DND-41 (cell line): ENCODE measurements around the gene JUN.

Experiments
- ATAC-seq: fragments of 200-7000 bp; cut with Tn5 transposase; 3 replicates; pipeline ENCODE4 v1.9.1; 2021; ENCODE audit warnings: low read depth; ENCODE audit not compliant: insufficient read depth
- DNase-seq: peaks from one replicate; pipeline ENCODE4 v3.0.0-alpha.2; 2020
- H2AFZ ChIP-seq: 2 replicates; pipeline ENCODE4 v1.6.0; 2012; ENCODE audit warnings: low read depth, low read length
- H3K27ac ChIP-seq: 2 replicates; pipeline ENCODE4 v1.5.1; 2012; ENCODE audit warnings: low read length, inconsistent platforms
- H3K27me3 ChIP-seq: fragments of 200-600 bp; sonication (generic); 2 replicates; pipeline ENCODE4 v1.6.0; 2012; ENCODE audit warnings: low read length, mild to moderate bottlenecking, inconsistent platforms; ENCODE audit not compliant: insufficient read depth, poor library complexity
- H3K36me3 ChIP-seq: 2 replicates; pipeline ENCODE4 v1.5.1; 2012; ENCODE audit warnings: low read length, inconsistent platforms; ENCODE audit not compliant: insufficient read depth
- H3K4me1 ChIP-seq: 2 replicates; pipeline ENCODE4 v1.5.1; 2012; ENCODE audit warnings: mild to moderate bottlenecking, low read length; ENCODE audit not compliant: insufficient read depth
- H3K4me2 ChIP-seq: 2 replicates; pipeline ENCODE4 v1.6.0; 2012; ENCODE audit warnings: mild to moderate bottlenecking, moderate library complexity, low read length, inconsistent platforms; ENCODE audit not compliant: insufficient read depth
- H3K4me3 ChIP-seq, 2 experiments: fragments of 200-600 bp in 1 of 2; shearing (Covaris generic) in 1 of 2; 2 replicates each; pipeline ENCODE4 v1.5.1; 2012 to 2016; ENCODE audit warnings: inconsistent platforms in 2 of 2, low read length in 2 of 2, mild to moderate bottlenecking in 2 of 2, low read depth in 1 of 2, moderate library complexity in 1 of 2
- H3K79me2 ChIP-seq: 2 replicates; pipeline ENCODE4 v1.6.0; 2012; ENCODE audit warnings: low read length, inconsistent platforms; ENCODE audit not compliant: insufficient read depth
- H3K9ac ChIP-seq: 2 replicates; pipeline ENCODE4 v1.6.0; 2012; ENCODE audit warnings: low read depth, mild to moderate bottlenecking, inconsistent platforms, low read length, moderate library complexity
- H3K9me3 ChIP-seq: 2 replicates; pipeline ENCODE4 v1.5.1; 2012; ENCODE audit warnings: low read length, moderate library complexity, mild to moderate bottlenecking, inconsistent platforms; ENCODE audit not compliant: insufficient read depth, severe bottlenecking
- H4K20me1 ChIP-seq: 2 replicates; pipeline ENCODE4 v1.6.0; 2012; ENCODE audit warnings: low read length; ENCODE audit not compliant: insufficient read depth
- CTCF ChIP-seq: IDR thresholded peaks from 2 replicates; pipeline ENCODE4 v1.5.1; 2012; ENCODE audit warnings: borderline replicate concordance, low read length, moderate library complexity, mild to moderate bottlenecking; ENCODE audit not compliant: poor library complexity, severe bottlenecking; ENCODE audit errors: extremely low read depth
- EZH2 ChIP-seq: IDR thresholded peaks from 3 replicates; pipeline ENCODE4 v1.6.1; 2012; ENCODE audit warnings: borderline replicate concordance, low read depth, mild to moderate bottlenecking, moderate library complexity, low read length, inconsistent platforms; ENCODE audit not compliant: severe bottlenecking

The JUN gene

DNA sequence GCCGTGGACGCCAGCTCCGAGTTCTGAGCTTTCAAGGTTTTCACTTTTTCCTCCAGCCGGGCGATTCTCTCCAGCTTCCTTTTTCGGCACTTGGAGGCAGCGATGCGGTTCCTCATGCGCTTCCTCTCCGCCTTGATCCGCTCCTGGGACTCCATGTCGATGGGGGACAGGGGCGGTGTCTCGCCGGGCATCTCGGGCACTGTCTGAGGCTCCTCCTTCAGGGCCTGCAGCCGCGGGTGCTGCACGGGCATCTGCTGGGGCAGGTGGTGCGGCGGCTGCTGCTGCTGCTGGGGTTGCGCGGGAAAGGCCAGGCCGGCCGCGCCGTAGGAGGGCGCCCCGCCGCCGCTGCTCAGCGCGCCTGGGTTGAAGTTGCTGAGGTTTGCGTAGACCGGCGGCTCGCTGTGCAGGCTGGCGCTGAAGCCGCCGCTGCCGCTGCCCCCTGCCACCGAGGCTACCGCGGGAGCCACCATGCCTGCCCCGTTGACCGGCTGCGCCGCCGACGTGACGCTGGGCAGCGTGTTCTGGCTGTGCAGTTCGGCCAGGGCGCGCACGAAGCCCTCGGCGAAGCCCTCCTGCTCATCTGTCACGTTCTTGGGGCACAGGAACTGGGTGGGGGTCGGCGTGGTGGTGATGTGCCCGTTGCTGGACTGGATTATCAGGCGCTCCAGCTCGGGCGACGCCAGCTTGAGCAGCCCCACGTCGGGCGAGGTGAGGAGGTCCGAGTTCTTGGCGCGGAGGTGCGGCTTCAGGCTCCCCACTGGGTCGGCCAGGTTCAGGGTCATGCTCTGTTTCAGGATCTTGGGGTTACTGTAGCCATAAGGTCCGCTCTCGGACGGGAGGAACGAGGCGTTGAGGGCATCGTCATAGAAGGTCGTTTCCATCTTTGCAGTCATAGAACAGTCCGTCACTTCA lies 1.4 kb downstream of the JUN start:
- peak overlapping the region; percentile 91 for H3K9ac ChIP-seq
- DNase-seq (peak; percentile 70), ATAC-seq (peak; percentile 25)
- H3K4me3 ChIP-seq: peak overlapping the region; percentile 50 to 89; a peak in 3 of 4 replicates
- peak; percentile 60 for TF ChIP-seq CTCF
- peak; percentile 83 for TF ChIP-seq EZH2
- H3K27me3 ChIP-seq: peaks cover 6% of the 10 kb centered on the region
- peak overlapping the region; percentile 87 for H3K4me2 ChIP-seq
- peaks cover 17% of the 10 kb centered on the region for H3K79me2 ChIP-seq
- peaks cover 12% of the 10 kb centered on the region for H4K20me1 ChIP-seq
- peaks cover 5% of the 10 kb centered on the region; the same call in 1 of the 2 replicates for H3K36me3 ChIP-seq
- H3K9me3 ChIP-seq: no peaks in the 10 kb centered on the region
- peaks cover 41% of the 10 kb centered on the region for H3K4me1 ChIP-seq
- peak overlapping the region; percentile 66 for H2AFZ ChIP-seq
- H3K27ac ChIP-seq: peak overlapping the region; percentile 86

- DNase-seq (peak; percentile 64), ATAC-seq (no peak; the same call in 2 of the 3 replicates)
- Histone ChIP-seq H4K20me1 (peaks cover 12% of the 10 kb centered on the region), H3K36me3 (peaks cover 5% of the 10 kb centered on the region; the same call in 1 of the 2 replicates), H3K9ac (peak overlapping the region; percentile 91), H3K79me2 (peaks cover 17% of the 10 kb centered on the region), H3K27me3 (peaks cover 6% of the 10 kb centered on the region), H3K4me3 (peak overlapping the region; percentile 50 to 89; a peak in 3 of 4 replicates), H3K9me3 (no peaks in the 10 kb centered on the region), H2AFZ (peak overlapping the region; percentile 66), H3K4me2 (peak overlapping the region; percentile 87), H3K27ac (peak overlapping the region; percentile 86), H3K4me1 (peaks cover 41% of the 10 kb centered on the region)
- no peak for TF ChIP-seq EZH2
- peak; percentile 69 for TF ChIP-seq CTCF
These were observed 2.2 kb downstream of the JUN start for GRCh38 chr1:58781541-58782177.

GRCh38 chr1:58780836-58781452 lies 2.9 kb downstream of the JUN start:
- H3K4me2 ChIP-seq: peak overlapping the region; percentile 87
- ATAC-seq (no peak), DNase-seq (no peak)
- no peak overlapping the region for H3K27ac ChIP-seq
- H2AFZ ChIP-seq: no peak overlapping the region
- peaks cover 17% of the 10 kb centered on the region for H3K79me2 ChIP-seq
- no peaks in the 10 kb centered on the region for H3K9me3 ChIP-seq
- H4K20me1 ChIP-seq: peaks cover 12% of the 10 kb centered on the region
- TF ChIP-seq EZH2 (no peak), CTCF (no peak)
- H3K27me3 ChIP-seq: peaks cover 6% of the 10 kb centered on the region
- H3K4me3 ChIP-seq: peak overlapping the region in 1 of 2 experiments; percentile 89; a peak in 1 of 4 replicates
- peaks cover 39% of the 10 kb centered on the region for H3K4me1 ChIP-seq
- peaks cover 5% of the 10 kb centered on the region; the same call in 1 of the 2 replicates for H3K36me3 ChIP-seq
- no peak overlapping the region for H3K9ac ChIP-seq
